Activated CD8-positive, alpha-beta T cell treated with anti-CD3 and anti-CD28 coated beads for 36 hours (primary cell): ENCODE data around the gene SEMA6B. TPM values are rescaled to one million over a fixed set of nuclear protein-coding genes. Genes with fewer than 3 reads are reported as not detected.

Source experiments
- ATAC-seq: fragments of 200-7000 bp; cut with Tn5 transposase; one replicate; pipeline ENCODE4 v1.10.0; 2021; ENCODE audit warnings: mild to moderate bottlenecking, moderate library complexity
- CTCF ChIA-PET: fragments of 350-600 bp; sonication (Branson Sonifier 250); formaldehyde crosslinking; loops from one replicate; lab custom pipeline; 2021; ENCODE audit warnings: antibody characterized with exemption; lab: Charles Lee
- POLR2A ChIA-PET: fragments of 350-600 bp; sonication (Branson Sonifier 250); formaldehyde crosslinking; loops from one replicate; lab custom pipeline; 2021; ENCODE audit warnings: antibody characterized with exemption; lab: Charles Lee
- DNase-seq: peaks from one replicate; pipeline ENCODE4 v3.0.0-alpha.2; 2020
- H3K27ac Mint-ChIP-seq: one replicate; pipeline ENCODE4 v1.8.0; 2021; ENCODE audit warnings: mild to moderate bottlenecking, mixed read lengths
- H3K27me3 Mint-ChIP-seq: one replicate; pipeline ENCODE4 v1.8.0; 2021; ENCODE audit warnings: mixed read lengths
- H3K36me3 Mint-ChIP-seq: one replicate; pipeline ENCODE4 v1.8.0; 2021; ENCODE audit warnings: low read depth, mixed read lengths
- H3K4me1 Mint-ChIP-seq: one replicate; pipeline ENCODE4 v1.8.0; 2021; ENCODE audit warnings: low read depth, mixed read lengths
- H3K4me3 Mint-ChIP-seq: one replicate; pipeline ENCODE4 v1.8.0; 2021; ENCODE audit warnings: mild to moderate bottlenecking, moderate library complexity, mixed read lengths
- H3K9me3 Mint-ChIP-seq: one replicate; pipeline ENCODE4 v1.8.0; 2021; ENCODE audit warnings: mixed read lengths
- CTCF ChIP-seq: fragments of 200-600 bp; IDR thresholded peaks from one replicate; pipeline ENCODE4 v1.8.0; 2022; ENCODE audit warnings: antibody characterized with exemption, mild to moderate bottlenecking
- intact Hi-C: fragments of 100-400 bp; cut with micrococcal nuclease; formaldehyde crosslinking; loops from one replicate; pipeline ENCODE4 v1.10.0; 2022
- total RNA-seq, 2 experiments: library from RNA; stranded (reverse); gene quantifications; one replicate each; pipeline ENCODE4 v1.2.3, GENCODE V29; 2021

SEMA6B gene
- total RNA-seq, 2 experiments from 2014 or later: not detected

GRCh38 chr19:4584670-4585460 lies 25.4 kb upstream of the SEMA6B start:
- Mint-ChIP-seq H3K27me3 (peaks cover 37% of the 10 kb centered on the region), H3K36me3 (no peaks in the 10 kb centered on the region), H3K27ac (no peak overlapping the region), H3K9me3 (no peaks in the 10 kb centered on the region), H3K4me3 (no peak overlapping the region), H3K4me1 (peaks cover 9% of the 10 kb centered on the region)
- TF ChIP-seq CTCF: no peak
- DNase-seq (no peak), ATAC-seq (no peak)
- POLR2A ChIA-PET: interaction anchor here (0.7 kb wide), 1 partner anchor 48 kb away, joined by 3 read pairs; no protein-coding TSS in a partner anchor
- CTCF ChIA-PET: interaction anchor here (0.9 to 2.4 kb wide), 4 partner anchors 9 to 52 kb away, joined by 3 to 12 read pairs (median 8); no protein-coding TSS in a partner anchor
- intact Hi-C loops: no loop called here

- Mint-ChIP-seq H3K36me3 (no peaks in the 10 kb centered on the region), H3K27me3 (peaks cover 42% of the 10 kb centered on the region), H3K9me3 (no peaks in the 10 kb centered on the region), H3K4me3 (no peak overlapping the region), H3K4me1 (peaks cover 9% of the 10 kb centered on the region), H3K27ac (no peak overlapping the region)
- POLR2A ChIA-PET: interaction anchor here (0.7 kb wide), 1 partner anchor 49 kb away, joined by 3 read pairs; no protein-coding TSS in a partner anchor
- intact Hi-C loops: no loop called here
- ATAC-seq (peak; percentile 69), DNase-seq (peak; percentile 42)
- TF ChIP-seq CTCF: no peak
- CTCF ChIA-PET: interaction anchor here (0.9 to 2.4 kb wide), 4 partner anchors 8 to 52 kb away, joined by 3 to 12 read pairs (median 8); no protein-coding TSS in a partner anchor
Observed at GRCh38 chr19:4583961-4584669, 24.6 kb upstream of the SEMA6B start.

GRCh38 chr19:4582980-4583842 lies 23.7 kb upstream of the SEMA6B start:
- H3K36me3 Mint-ChIP-seq: no peaks in the 10 kb centered on the region
- no peaks in the 10 kb centered on the region for H3K9me3 Mint-ChIP-seq
- ChIA-PET CTCF (no interaction called here), POLR2A (interaction anchor here (0.7 kb wide), 1 partner anchor 57 kb away, joined by 4 read pairs; no protein-coding TSS in a partner anchor)
- no peak for TF ChIP-seq CTCF
- intact Hi-C loops: no loop called here
- no peak for DNase-seq
- H3K27ac Mint-ChIP-seq: no peak overlapping the region
- H3K4me1 Mint-ChIP-seq: peaks cover 9% of the 10 kb centered on the region
- H3K27me3 Mint-ChIP-seq: peaks cover 50% of the 10 kb centered on the region
- no peak for ATAC-seq
- no peak overlapping the region for H3K4me3 Mint-ChIP-seq

GRCh38 chr19:4581666-4582553 lies 22.4 kb upstream of the SEMA6B start:
- ATAC-seq (peak; percentile 53), DNase-seq (peak; percentile 30)
- Mint-ChIP-seq H3K9me3 (no peaks in the 10 kb centered on the region), H3K27ac (no peak overlapping the region), H3K27me3 (peaks cover 50% of the 10 kb centered on the region), H3K4me1 (peaks cover 9% of the 10 kb centered on the region), H3K4me3 (no peak overlapping the region), H3K36me3 (no peaks in the 10 kb centered on the region)
- no peak for TF ChIP-seq CTCF
- intact Hi-C loops: no loop called here
- ChIA-PET POLR2A (no interaction called here), CTCF (no interaction called here)
